Hepatocyte (in vitro differentiated cells): ENCODE results near the gene FOXE1. TPM values are rescaled to one million over a fixed set of nuclear protein-coding genes. Genes with fewer than 3 reads are reported as not detected.

ENCODE experiments used
- DNase-seq: peaks from one replicate; pipeline ENCODE4 v3.0.0-alpha.2; 2016; ENCODE audit warnings: low spot score
- H2AFZ ChIP-seq: fragments of 200-600 bp; sonication (generic); 2 replicates; pipeline ENCODE4 v1.6.0; 2016; ENCODE audit warnings: antibody characterized with exemption, mild to moderate bottlenecking
- H3K27ac ChIP-seq: fragments of 200-600 bp; sonication (generic); 2 replicates; pipeline ENCODE4 v1.5.1; 2016; ENCODE audit warnings: mild to moderate bottlenecking
- H3K27me3 ChIP-seq: fragments of 200-600 bp; sonication (generic); 2 replicates; pipeline ENCODE4 v1.6.1; 2016
- H3K36me3 ChIP-seq: fragments of 200-600 bp; sonication (generic); replicated peaks from 2 replicates; pipeline ENCODE4 v1.5.1; 2016; ENCODE audit warnings: low read depth; ENCODE audit not compliant: insufficient read depth
- H3K4me1 ChIP-seq: fragments of 200-600 bp; sonication (generic); 2 replicates; pipeline ENCODE4 v1.5.1; 2016; ENCODE audit warnings: mild to moderate bottlenecking, moderate library complexity; ENCODE audit not compliant: insufficient read depth
- H3K4me2 ChIP-seq: fragments of 200-600 bp; sonication (generic); 2 replicates; pipeline ENCODE4 v1.6.0; 2016
- H3K4me3 ChIP-seq: fragments of 200-600 bp; sonication (generic); 2 replicates; pipeline ENCODE4 v1.5.1; 2016; ENCODE audit warnings: mild to moderate bottlenecking
- H3K79me2 ChIP-seq: fragments of 200-600 bp; sonication (generic); 2 replicates; pipeline ENCODE4 v1.6.0; 2017; ENCODE audit warnings: mild to moderate bottlenecking
- H3K9me2 ChIP-seq: fragments of 200-600 bp; sonication (generic); replicated peaks from 2 replicates; pipeline ENCODE4 v1.6.0; 2017; ENCODE audit warnings: mild to moderate bottlenecking; ENCODE audit not compliant: insufficient read depth
- H3K9me3 ChIP-seq: fragments of 200-600 bp; sonication (generic); 2 replicates; pipeline ENCODE4 v1.5.1; 2016; ENCODE audit warnings: low read depth, mild to moderate bottlenecking
- H4K20me1 ChIP-seq: fragments of 200-600 bp; sonication (generic); 2 replicates; pipeline ENCODE4 v1.6.0; 2016; ENCODE audit warnings: mild to moderate bottlenecking; ENCODE audit not compliant: insufficient read depth, poor library complexity, severe bottlenecking
- EZH2 ChIP-seq: fragments of 200-600 bp; sonication (generic); IDR thresholded peaks from 2 replicates; pipeline ENCODE4 v1.6.1; 2016; ENCODE audit warnings: antibody characterized with exemption, mild to moderate bottlenecking, borderline replicate concordance
- EZH2phosphoT487 ChIP-seq: fragments of 200-600 bp; sonication (generic); IDR thresholded peaks from one replicate; pipeline ENCODE4 v1.6.1; 2018; ENCODE audit warnings: antibody characterized with exemption, mild to moderate bottlenecking, low read depth, moderate library complexity; ENCODE audit not compliant: unreplicated experiment, severe bottlenecking
- WGBS: methylation state at CpG from one replicate; pipeline ENCODE4 v1.1.6; 2016; ENCODE audit warnings: low lambda C conversion rate; ENCODE audit errors: missing lambda C conversion rate; 5-methylcytosine and 5-hydroxymethylcytosine counted together
- polyA plus RNA-seq: library from polyadenylated mRNA; unstranded; fragments of >200 nt; fragmentation: Nextera tagmentation; extraction: Ambion mirVana; gene quantifications from 2 replicates; pipeline ENCODE4 v1.2.1, GENCODE V29; 2016
- total RNA-seq: library from RNA; depleted of rRNA; stranded (reverse); fragments of >200 nt; gene quantifications from 2 replicates; pipeline ENCODE4 v1.2.3, GENCODE V29; 2014
- TF ChIP-seq, protein P1 (sequence below): fragments of 200-600 bp; sonication (generic); IDR thresholded peaks from 2 replicates; pipeline ENCODE4 v1.5.1; 2016; ENCODE audit warnings: antibody characterized with exemption, mild to moderate bottlenecking; ENCODE audit not compliant: poor library complexity

The FOXE1 gene
- total and polyA plus RNA-seq, 2 experiments from 2014 or later: 0.67 to 0.99 TPM

DNA sequence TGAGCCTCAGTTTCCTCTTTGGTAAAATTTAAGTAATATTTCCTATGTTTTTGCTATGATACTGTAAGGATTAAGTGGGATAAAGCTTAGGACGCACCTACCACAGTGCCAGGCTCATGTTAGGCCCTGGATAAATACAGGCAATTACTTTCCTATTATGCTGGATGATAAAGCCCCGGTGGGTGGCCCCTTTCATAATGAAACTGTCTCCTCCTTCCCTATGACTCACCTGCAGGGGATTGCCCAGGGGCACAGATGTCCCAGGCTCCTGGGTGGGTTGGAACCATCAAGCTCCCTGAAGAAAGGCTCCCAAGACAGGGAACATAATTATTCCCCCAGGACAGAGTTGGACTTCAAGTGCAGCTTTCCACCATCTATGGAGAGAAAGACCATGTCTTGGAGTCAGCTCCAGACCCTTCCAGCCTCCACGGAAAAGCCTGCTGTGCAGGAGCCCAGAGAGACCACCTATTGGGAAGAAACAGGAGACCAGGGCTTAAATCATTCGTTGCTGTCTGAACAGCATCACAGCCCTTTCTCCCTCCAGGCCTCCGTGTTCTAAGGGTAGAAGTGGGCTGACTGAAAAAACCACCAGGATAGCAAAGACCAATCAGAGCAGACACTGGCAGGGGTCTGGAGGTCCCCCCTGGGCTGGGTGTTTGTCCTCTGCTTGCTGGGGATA is 43.2 kb upstream of the FOXE1 start:
- TF ChIP-seq EZH2phosphoT487: no peak
- no peak for TF ChIP-seq EZH2
- TF ChIP-seq, protein P1, sequence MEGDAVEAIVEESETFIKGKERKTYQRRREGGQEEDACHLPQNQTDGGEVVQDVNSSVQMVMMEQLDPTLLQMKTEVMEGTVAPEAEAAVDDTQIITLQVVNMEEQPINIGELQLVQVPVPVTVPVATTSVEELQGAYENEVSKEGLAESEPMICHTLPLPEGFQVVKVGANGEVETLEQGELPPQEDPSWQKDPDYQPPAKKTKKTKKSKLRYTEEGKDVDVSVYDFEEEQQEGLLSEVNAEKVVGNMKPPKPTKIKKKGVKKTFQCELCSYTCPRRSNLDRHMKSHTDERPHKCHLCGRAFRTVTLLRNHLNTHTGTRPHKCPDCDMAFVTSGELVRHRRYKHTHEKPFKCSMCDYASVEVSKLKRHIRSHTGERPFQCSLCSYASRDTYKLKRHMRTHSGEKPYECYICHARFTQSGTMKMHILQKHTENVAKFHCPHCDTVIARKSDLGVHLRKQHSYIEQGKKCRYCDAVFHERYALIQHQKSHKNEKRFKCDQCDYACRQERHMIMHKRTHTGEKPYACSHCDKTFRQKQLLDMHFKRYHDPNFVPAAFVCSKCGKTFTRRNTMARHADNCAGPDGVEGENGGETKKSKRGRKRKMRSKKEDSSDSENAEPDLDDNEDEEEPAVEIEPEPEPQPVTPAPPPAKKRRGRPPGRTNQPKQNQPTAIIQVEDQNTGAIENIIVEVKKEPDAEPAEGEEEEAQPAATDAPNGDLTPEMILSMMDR: no peak
- H3K79me2 ChIP-seq: no peaks in the 10 kb centered on the region
- DNase-seq: no peak
- H3K4me2 ChIP-seq: no peak overlapping the region
- no peaks in the 10 kb centered on the region for H3K9me3 ChIP-seq
- no peaks in the 10 kb centered on the region for H3K9me2 ChIP-seq
- WGBS: 50% methylated on average over 5 of the region's 5 CpGs
- no peaks in the 10 kb centered on the region for H3K4me1 ChIP-seq
- no peak overlapping the region for H3K4me3 ChIP-seq
- H2AFZ ChIP-seq: no peak overlapping the region
- no peaks in the 10 kb centered on the region for H4K20me1 ChIP-seq
- H3K27ac ChIP-seq: no peak overlapping the region
- no peaks in the 10 kb centered on the region for H3K36me3 ChIP-seq
- peaks cover 14% of the 10 kb centered on the region for H3K27me3 ChIP-seq

- Histone ChIP-seq H3K36me3 (no peaks in the 10 kb centered on the region), H3K4me2 (no peak overlapping the region), H3K27ac (no peak overlapping the region), H2AFZ (no peak overlapping the region), H3K4me1 (no peaks in the 10 kb centered on the region), H3K9me3 (no peaks in the 10 kb centered on the region), H3K27me3 (peaks cover 13% of the 10 kb centered on the region), H3K79me2 (no peaks in the 10 kb centered on the region), H3K9me2 (no peaks in the 10 kb centered on the region), H3K4me3 (no peak overlapping the region), H4K20me1 (no peaks in the 10 kb centered on the region)
- TF ChIP-seq EZH2: no peak
- no peak for TF ChIP-seq EZH2phosphoT487
- TF ChIP-seq, protein P1: no peak
- no peak for DNase-seq
- WGBS: 86% methylated on average over 7 of the region's 7 CpGs
These were observed 41.3 kb upstream of the FOXE1 start for GRCh38 chr9:97811533-97812246.

DNA sequence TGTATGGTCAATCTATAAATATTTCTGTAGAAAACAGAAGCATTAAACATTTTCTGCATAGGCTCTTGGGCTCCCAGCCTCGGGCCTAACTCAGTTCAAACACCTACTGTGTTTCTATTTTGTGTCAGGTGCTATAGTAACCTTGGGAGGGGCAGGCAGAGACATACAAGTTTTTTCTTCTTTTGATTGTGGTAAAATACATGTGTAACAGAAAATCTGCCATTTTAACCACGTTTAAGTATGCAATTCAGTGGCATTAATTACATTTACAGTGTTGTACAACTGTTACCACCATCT is 40.8 kb upstream of the FOXE1 start:
- 80% methylated on average over 2 of the region's 2 CpGs for WGBS
- no peak for DNase-seq
- H3K9me2 ChIP-seq: no peaks in the 10 kb centered on the region
- no peak overlapping the region for H3K4me3 ChIP-seq
- no peaks in the 10 kb centered on the region for H3K36me3 ChIP-seq
- no peak overlapping the region for H3K27ac ChIP-seq
- peaks cover 8% of the 10 kb centered on the region for H3K27me3 ChIP-seq
- TF ChIP-seq EZH2: no peak
- no peak for TF ChIP-seq EZH2phosphoT487
- TF ChIP-seq, protein P1: no peak
- H3K4me2 ChIP-seq: no peak overlapping the region
- H3K9me3 ChIP-seq: no peaks in the 10 kb centered on the region
- H3K79me2 ChIP-seq: no peaks in the 10 kb centered on the region
- H3K4me1 ChIP-seq: no peaks in the 10 kb centered on the region
- H4K20me1 ChIP-seq: no peaks in the 10 kb centered on the region
- no peak overlapping the region for H2AFZ ChIP-seq
